Neural progenitor cell (in vitro differentiated cells): ENCODE results near the gene HGD. TPM values are rescaled to one million over a fixed set of nuclear protein-coding genes. Genes with fewer than 3 reads are reported as not detected.

Experiments
- DNase-seq: peaks from one replicate; pipeline ENCODE4 v3.0.0-alpha.2; 2016; ENCODE audit warnings: low spot score
- H2AFZ ChIP-seq: fragments of 200-600 bp; sonication (generic); replicated peaks from 2 replicates; pipeline ENCODE4 v1.6.1; 2016; ENCODE audit warnings: antibody characterized with exemption
- H3F3A ChIP-seq: fragments of 200-600 bp; sonication (generic); 2 replicates; pipeline ENCODE4 v1.6.1; 2016; ENCODE audit warnings: antibody characterized with exemption, low read depth
- H3K27ac ChIP-seq: fragments of 200-600 bp; sonication (generic); 2 replicates; pipeline ENCODE4 v1.5.1; 2016; ENCODE audit warnings: mild to moderate bottlenecking
- H3K27me3 ChIP-seq: fragments of 200-600 bp; sonication (generic); 2 replicates; pipeline ENCODE4 v1.6.1; 2016; ENCODE audit warnings: mild to moderate bottlenecking, moderate library complexity
- H3K36me3 ChIP-seq: fragments of 200-600 bp; sonication (generic); 2 replicates; pipeline ENCODE4 v1.5.1; 2016
- H3K4me1 ChIP-seq: fragments of 200-600 bp; sonication (generic); 2 replicates; pipeline ENCODE4 v1.6.1; 2016; ENCODE audit warnings: mixed run types
- H3K4me2 ChIP-seq: fragments of 200-600 bp; sonication (generic); 2 replicates; pipeline ENCODE4 v1.6.1; 2016
- H3K4me3 ChIP-seq: fragments of 200-600 bp; sonication (generic); 2 replicates; pipeline ENCODE4 v1.5.1; 2016
- H3K79me2 ChIP-seq: fragments of 200-600 bp; sonication (generic); 2 replicates; pipeline ENCODE4 v1.6.1; 2016; ENCODE audit warnings: low read depth
- H3K9ac ChIP-seq: fragments of 200-600 bp; sonication (generic); 2 replicates; pipeline ENCODE4 v1.6.1; 2016
- H3K9me3 ChIP-seq: fragments of 200-600 bp; sonication (generic); 2 replicates; pipeline ENCODE4 v1.5.1; 2016; ENCODE audit warnings: low read depth
- H4K20me1 ChIP-seq: fragments of 200-600 bp; sonication (generic); 2 replicates; pipeline ENCODE4 v1.6.1; 2016; ENCODE audit warnings: low read depth
- H3K27ac Mint-ChIP-seq: 3 replicates; pipeline ENCODE4 v1.8.0; 2021; ENCODE audit warnings: mixed read lengths
- H3K27me3 Mint-ChIP-seq: 2 replicates; pipeline ENCODE4 v1.8.0; 2022; ENCODE audit warnings: low read depth, mild to moderate bottlenecking, inconsistent platforms, moderate library complexity, mixed read lengths; ENCODE audit not compliant: insufficient read depth
- H3K36me3 Mint-ChIP-seq: 3 replicates; pipeline ENCODE4 v1.8.0; 2021; ENCODE audit warnings: mixed read lengths
- H3K4me1 Mint-ChIP-seq: 3 replicates; pipeline ENCODE4 v1.8.0; 2021; ENCODE audit warnings: mixed read lengths
- H3K4me3 Mint-ChIP-seq: 3 replicates; pipeline ENCODE4 v1.8.0; 2021; ENCODE audit warnings: mild to moderate bottlenecking, moderate library complexity, mixed read lengths
- H3K9me3 Mint-ChIP-seq: 3 replicates; pipeline ENCODE4 v1.8.0; 2020; ENCODE audit warnings: mixed read lengths
- EZH2 ChIP-seq: fragments of 200-600 bp; sonication (generic); IDR thresholded peaks from 2 replicates; pipeline ENCODE4 v1.6.1; 2017; ENCODE audit warnings: antibody characterized with exemption, mild to moderate bottlenecking, moderate library complexity
- EZH2phosphoT487 ChIP-seq: fragments of 200-600 bp; sonication (generic); IDR thresholded peaks from 2 replicates; pipeline ENCODE4 v1.6.1; 2017; ENCODE audit warnings: antibody characterized with exemption
- total RNA-seq: library from RNA; depleted of rRNA; stranded (reverse); fragments of >200 nt; gene quantifications from 2 replicates; pipeline ENCODE4 v1.2.3, GENCODE V29; 2015; ENCODE audit warnings: low replicate concordance
- TF ChIP-seq, protein P1 (sequence below): fragments of 200-600 bp; sonication (generic); IDR thresholded peaks from 2 replicates; pipeline ENCODE4 v1.5.1; 2017; ENCODE audit warnings: antibody characterized with exemption, mild to moderate bottlenecking

The HGD gene
- total RNA-seq, 1 donor from 2014 or later: not detected

DNA sequence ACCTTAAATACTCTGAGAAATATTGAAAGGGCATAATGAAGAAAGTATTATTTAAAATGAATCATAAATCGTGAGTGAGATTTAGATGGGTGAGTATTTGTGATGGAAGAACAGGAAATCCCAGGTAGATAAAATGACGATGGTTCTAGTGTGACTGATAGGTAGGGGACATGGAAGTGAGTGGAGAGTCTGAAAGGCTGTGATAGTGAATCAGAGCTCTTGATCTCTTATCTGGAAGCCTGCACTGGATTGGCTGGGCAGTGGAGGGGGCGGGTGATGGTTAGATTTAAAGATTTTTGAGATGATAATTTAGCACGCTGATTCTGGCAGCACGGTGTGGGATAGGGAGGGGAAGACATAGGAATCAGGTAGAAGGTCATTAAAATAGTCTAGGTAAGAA is 20.1 kb downstream of the HGD start:
- H3K4me3 Mint-ChIP-seq: no peak overlapping the region

DNA sequence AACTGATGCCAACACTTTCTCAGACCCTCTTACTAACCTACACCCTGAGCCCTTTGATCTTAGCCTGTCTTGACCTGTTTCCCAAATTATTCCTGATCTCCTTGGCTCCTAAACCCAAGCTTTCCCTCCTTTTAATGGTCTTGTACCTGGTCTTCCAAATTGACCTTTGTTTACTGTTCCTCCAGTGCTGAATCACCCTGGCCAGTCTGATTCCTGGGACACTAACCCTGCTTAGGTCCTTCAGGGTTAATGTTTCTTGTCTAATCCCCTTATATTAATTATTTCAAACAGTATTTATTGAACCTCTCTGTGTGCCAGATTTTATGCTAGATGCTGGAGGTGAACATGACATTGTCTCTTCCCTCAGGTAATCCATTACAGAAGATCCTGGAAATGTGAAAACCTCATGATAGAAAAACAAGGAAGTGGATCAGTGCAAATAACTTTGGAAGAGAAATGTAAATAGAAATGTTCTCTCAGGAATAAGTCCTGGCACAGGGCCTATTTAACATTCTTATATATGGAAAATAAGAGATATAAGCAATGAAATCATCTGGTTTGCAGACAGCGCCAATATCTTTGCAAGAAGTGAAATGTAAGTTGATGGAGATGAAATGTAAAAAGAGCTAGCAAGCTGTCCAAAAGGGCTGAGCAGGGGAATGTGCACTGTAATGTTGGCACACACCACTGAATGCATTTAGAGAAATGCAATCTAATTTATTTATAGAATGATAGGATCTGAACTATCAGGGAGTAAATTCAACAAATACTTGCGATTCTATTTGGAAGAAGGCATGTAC is 20.7 kb downstream of the HGD start:
- Histone ChIP-seq H3F3A (no peaks in the 10 kb centered on the region), H3K4me3 (no peak overlapping the region), H3K4me2 (no peak overlapping the region), H3K4me1 (no peaks in the 10 kb centered on the region), H3K27me3 (no peaks in the 10 kb centered on the region), H3K9ac (no peak overlapping the region), H4K20me1 (no peaks in the 10 kb centered on the region), H2AFZ (no peak overlapping the region), H3K79me2 (no peaks in the 10 kb centered on the region), H3K36me3 (no peaks in the 10 kb centered on the region), H3K9me3 (no peaks in the 10 kb centered on the region), H3K27ac (no peak overlapping the region)
- H3K27ac Mint-ChIP-seq: no peak overlapping the region
- H3K4me3 Mint-ChIP-seq: no peak overlapping the region
- TF ChIP-seq, protein P1, sequence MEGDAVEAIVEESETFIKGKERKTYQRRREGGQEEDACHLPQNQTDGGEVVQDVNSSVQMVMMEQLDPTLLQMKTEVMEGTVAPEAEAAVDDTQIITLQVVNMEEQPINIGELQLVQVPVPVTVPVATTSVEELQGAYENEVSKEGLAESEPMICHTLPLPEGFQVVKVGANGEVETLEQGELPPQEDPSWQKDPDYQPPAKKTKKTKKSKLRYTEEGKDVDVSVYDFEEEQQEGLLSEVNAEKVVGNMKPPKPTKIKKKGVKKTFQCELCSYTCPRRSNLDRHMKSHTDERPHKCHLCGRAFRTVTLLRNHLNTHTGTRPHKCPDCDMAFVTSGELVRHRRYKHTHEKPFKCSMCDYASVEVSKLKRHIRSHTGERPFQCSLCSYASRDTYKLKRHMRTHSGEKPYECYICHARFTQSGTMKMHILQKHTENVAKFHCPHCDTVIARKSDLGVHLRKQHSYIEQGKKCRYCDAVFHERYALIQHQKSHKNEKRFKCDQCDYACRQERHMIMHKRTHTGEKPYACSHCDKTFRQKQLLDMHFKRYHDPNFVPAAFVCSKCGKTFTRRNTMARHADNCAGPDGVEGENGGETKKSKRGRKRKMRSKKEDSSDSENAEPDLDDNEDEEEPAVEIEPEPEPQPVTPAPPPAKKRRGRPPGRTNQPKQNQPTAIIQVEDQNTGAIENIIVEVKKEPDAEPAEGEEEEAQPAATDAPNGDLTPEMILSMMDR: no peak
- TF ChIP-seq EZH2phosphoT487: no peak
- TF ChIP-seq EZH2: no peak
- DNase-seq: no peak
- H3K36me3 Mint-ChIP-seq: no peaks in the 10 kb centered on the region
- H3K4me1 Mint-ChIP-seq: peaks cover 3% of the 10 kb centered on the region
- peaks cover 8% of the 10 kb centered on the region for H3K27me3 Mint-ChIP-seq
- H3K9me3 Mint-ChIP-seq: no peaks in the 10 kb centered on the region

More for the DNA sequence above, 20.1 kb downstream of the HGD start:
- H3K9me3 ChIP-seq: no peaks in the 10 kb centered on the region
- H3K27ac Mint-ChIP-seq: no peak overlapping the region
- H3K27me3 Mint-ChIP-seq: peaks cover 8% of the 10 kb centered on the region
- H3K9me3 Mint-ChIP-seq: no peaks in the 10 kb centered on the region
- no peak overlapping the region for H3K4me3 ChIP-seq
- no peak overlapping the region for H2AFZ ChIP-seq
- peaks cover 3% of the 10 kb centered on the region for H3K4me1 Mint-ChIP-seq
- no peaks in the 10 kb centered on the region for H3K4me1 ChIP-seq
- no peaks in the 10 kb centered on the region for H3F3A ChIP-seq
- H3K27ac ChIP-seq: no peak overlapping the region
- no peaks in the 10 kb centered on the region for H3K79me2 ChIP-seq
- no peak overlapping the region for H3K9ac ChIP-seq
- H3K27me3 ChIP-seq: no peaks in the 10 kb centered on the region
- H3K36me3 Mint-ChIP-seq: no peaks in the 10 kb centered on the region
- no peaks in the 10 kb centered on the region for H4K20me1 ChIP-seq
- no peaks in the 10 kb centered on the region for H3K36me3 ChIP-seq
- TF ChIP-seq EZH2 (no peak), EZH2phosphoT487 (no peak)
- TF ChIP-seq, protein P1: no peak
- no peak for DNase-seq
- no peak overlapping the region for H3K4me2 ChIP-seq

DNA sequence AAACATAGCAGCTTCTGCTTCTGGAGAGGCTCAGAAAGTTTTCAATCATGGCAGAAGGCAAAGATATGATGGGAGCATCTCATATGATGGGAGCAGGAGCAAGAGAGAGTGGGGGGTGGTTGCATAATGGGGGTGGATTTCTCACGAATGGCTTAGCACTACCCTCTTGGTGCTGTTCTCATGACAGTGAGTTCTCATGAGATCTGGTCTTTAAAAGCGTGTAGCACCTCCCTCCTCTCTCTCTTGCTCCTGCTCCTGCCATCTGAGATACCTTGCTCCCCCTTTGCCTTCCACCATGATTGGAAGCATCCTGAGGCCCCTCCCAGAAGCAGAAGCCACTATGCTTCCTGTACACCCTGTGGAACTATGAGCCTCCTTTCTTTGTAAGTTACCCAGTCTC is 22.2 kb downstream of the HGD start:
- no peaks in the 10 kb centered on the region for H3K79me2 ChIP-seq
- H3K27ac ChIP-seq: no peak overlapping the region
- H3K4me1 ChIP-seq: no peaks in the 10 kb centered on the region
- H3K4me3 ChIP-seq: no peak overlapping the region
- no peaks in the 10 kb centered on the region for H3K27me3 ChIP-seq
- no peaks in the 10 kb centered on the region for H3K36me3 ChIP-seq
- H3K9me3 Mint-ChIP-seq: no peaks in the 10 kb centered on the region
- DNase-seq: no peak
- no peaks in the 10 kb centered on the region for H4K20me1 ChIP-seq
- no peaks in the 10 kb centered on the region for H3K9me3 ChIP-seq
- no peaks in the 10 kb centered on the region for H3F3A ChIP-seq
- TF ChIP-seq EZH2phosphoT487 (no peak), EZH2 (no peak)
- TF ChIP-seq, protein P1: no peak
- H3K36me3 Mint-ChIP-seq: no peaks in the 10 kb centered on the region
- H3K4me1 Mint-ChIP-seq: peaks cover 3% of the 10 kb centered on the region
- no peak overlapping the region for H2AFZ ChIP-seq
- no peak overlapping the region for H3K4me2 ChIP-seq
- no peak overlapping the region for H3K4me3 Mint-ChIP-seq
- peaks cover 6% of the 10 kb centered on the region for H3K27me3 Mint-ChIP-seq
- no peak overlapping the region for H3K27ac Mint-ChIP-seq
- no peak overlapping the region for H3K9ac ChIP-seq
